Measurements from ENCODE around the gene ATP9B.
A peak's percentile ranks its signal among the peaks of the same experiment; 100 is the strongest.

ATP9B gene

DNA sequence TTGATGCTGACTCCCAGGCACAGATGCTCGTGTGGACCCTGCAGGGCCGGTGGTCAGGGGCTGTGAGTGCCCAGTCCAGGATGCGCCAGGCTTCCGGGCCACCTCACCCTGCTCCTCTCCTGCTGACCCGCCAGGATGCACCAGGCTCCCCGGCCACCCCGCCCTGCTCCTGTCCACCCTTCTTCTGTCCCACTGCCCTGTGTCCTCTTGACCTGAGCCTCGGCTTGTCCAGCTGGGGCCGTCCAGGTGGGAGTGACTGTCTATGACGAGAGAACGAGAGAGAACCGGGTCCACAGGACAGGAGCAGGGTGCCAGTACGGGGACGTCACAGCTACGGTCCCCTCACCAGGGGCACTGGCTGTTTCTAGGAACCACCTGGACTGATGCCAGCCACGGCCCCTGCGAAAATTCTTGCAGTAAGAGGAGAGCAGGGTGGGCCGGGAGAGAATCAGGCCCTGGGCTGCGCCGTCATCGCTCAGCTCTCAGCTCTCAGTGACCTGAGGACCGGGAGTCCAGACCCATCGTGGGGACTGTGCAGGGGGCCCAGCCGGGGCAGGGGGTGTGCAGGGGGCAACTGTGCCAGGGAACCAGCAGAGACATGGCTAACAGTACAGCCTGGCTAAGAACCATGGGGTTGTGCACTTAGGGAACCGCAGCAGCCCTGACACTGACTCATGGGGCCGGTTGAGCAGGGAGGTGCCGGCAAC, 313.6 kb downstream of the ATP9B start:
- no peak for DNase-seq (ENCODE audit: low read depth)

GRCh38 chr18:79383388-79384056, 314.3 kb downstream of the ATP9B start:
- DNase-seq (ENCODE audit: low read depth), result no peak

GRCh38 chr18:79384151-79384807, 315.1 kb downstream of the ATP9B start:
- no peak for DNase-seq (ENCODE audit: low read depth)

DNA sequence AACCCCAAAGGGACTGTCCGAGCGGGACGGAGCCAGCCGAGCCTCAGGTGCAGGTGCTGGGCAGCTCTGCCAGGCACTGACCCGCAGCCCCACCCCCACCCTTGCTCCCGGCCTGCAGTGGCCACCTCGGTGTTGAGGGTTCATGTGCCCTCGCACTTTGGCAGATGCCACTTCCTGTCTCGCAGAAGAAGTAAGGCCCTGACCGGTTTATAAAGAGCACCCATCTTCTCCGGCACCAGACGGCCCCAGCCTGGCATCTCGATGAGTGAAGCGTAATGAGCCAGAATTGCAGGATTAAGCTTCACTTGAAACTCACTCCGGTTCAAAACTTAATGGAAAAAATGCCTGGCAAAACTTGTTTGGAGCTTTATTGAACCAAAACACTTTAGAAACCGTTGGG, 315.6 kb downstream of the ATP9B start:
- DNase-seq (ENCODE audit: low read depth), result no peak

DNA sequence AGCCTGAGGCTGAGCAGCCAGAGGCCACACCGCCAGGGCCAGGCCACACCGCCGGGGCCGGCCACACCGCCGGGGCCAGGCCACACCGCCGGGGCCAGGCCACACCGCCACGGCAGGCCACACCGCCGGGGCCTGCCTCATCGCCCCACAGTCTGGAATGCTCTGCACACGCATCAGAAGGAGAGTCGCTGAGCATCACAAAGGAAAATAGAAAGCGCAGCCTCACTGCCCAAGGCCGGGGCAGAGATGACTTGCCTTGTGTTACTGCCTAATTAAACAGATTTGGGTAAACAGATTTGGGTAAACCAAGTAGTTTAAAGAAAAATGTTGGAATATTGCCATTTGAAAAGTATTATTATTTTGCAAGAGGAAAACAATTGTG, 316.1 kb downstream of the ATP9B start:
- DNase-seq (ENCODE audit: low read depth), result no peak

DNA sequence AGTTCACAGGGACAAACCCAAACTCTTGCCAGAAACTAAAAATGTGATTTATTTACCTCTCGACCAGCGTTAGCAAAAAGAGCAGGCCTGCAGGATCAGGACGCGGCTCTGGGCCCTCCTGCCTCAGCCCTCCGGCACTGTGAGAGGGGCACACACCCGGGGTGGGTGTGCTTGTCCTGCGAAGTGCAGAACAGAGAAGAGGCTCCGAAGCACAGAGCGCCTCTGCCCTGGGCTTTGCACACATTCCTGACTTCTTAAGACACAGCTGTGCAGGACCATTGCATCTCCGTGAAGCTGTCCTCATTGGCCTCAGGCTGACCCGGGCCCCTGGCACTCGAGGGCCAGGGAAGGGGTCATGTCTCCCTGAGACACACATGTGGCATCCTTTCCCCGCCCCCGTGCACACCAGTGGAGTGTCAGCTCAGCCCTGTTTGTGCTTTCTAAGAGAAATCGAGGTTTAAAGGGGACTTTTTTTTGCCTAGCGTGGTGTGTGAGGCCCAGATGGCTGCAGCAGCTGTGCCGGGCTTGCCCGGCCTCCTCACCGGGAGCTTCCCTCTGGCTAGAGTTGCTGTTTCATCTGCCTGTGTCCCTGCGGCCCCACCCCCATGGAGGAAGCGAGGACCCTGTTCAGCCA, 316.6 kb downstream of the ATP9B start:
- DNase-seq (ENCODE audit: low read depth), result no peak

DNA sequence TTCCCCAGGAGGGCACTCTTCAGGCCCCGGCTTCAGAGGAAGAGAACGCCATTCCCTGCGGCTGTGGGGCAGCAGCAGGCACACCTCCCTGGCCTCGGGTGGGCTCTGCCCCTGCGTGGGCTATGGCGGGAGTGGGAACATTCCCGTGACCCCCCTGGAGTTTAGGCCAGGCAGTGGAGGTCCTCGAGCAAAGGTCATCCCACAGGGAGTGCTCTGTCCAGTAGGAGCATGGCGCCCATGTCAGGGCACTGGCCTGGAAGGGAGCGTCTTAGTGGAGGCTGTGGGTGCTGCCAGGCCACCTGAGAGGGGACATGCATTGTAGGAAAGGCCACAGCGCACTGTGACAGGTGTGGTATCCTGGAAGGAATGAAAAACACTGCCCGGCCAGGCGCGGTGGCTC, 317.4 kb downstream of the ATP9B start:
- no peak for DNase-seq (ENCODE audit: low read depth)

DNA sequence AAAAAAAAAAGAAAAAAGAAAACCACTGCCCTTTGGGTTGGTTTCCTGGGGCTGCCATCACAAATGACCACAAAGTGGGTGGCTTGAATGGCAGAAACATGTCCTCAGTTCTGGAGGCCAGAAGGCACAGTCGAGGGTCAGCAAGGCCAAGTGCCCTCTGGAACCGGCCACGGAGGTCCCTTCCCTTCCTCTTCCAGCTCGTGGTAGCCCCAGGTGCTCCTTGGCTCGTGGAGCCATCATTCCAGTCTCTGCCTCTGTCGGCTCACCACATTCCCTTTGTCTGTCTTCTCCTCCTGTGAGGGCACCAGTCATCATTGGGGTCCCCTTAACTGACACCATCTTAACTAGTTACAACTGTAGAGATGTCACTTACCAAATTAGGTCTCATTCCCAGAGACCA, 318.0 kb downstream of the ATP9B start:
- DNase-seq (ENCODE audit: low read depth), result no peak

DNA sequence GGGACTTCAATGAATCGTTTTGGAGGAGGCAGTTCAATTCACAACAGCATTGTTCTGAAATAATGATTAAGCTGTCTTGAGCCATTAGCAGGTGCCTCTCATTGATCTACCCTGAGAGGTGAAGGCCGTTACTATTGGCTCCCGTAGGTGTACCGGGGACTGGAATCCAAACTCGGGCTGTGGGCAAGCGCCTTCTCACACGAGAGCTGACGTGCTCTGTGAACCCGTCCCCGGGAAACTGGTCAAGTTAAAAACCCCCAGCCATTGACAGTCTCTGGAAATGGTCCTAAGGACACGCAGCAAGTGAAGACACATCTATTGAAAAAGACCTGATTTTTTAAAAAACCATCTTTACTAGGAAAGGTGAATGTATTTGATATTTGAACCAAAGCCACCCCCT, 318.4 kb downstream of the ATP9B start:
- no peak for DNase-seq (ENCODE audit: low read depth)

- no peak for DNase-seq (ENCODE audit: low read depth)
Measured at GRCh38 chr18:79388043-79388442, 318.8 kb downstream of the ATP9B start.

DNA sequence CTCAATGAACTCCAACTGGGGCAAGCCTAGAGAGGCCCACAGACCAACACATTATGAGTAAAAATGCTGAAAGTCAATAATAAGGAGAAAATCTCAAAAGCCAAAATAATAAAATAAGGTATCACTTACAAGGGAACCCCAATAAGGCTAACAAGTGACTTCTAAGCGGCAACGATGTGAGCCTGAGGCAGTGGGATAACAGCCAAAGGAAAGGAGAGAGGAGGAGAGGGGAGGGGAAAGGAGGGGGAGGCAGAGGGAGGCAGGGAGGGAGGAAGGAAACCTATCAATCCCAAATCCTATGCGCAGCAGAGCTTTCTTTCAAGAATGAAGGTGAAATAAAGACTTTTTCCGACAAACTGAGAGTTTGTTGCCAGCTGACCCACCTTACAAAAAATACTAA, 320.5 kb downstream of the ATP9B start:
- no peak for DNase-seq (ENCODE audit: low read depth)

DNA sequence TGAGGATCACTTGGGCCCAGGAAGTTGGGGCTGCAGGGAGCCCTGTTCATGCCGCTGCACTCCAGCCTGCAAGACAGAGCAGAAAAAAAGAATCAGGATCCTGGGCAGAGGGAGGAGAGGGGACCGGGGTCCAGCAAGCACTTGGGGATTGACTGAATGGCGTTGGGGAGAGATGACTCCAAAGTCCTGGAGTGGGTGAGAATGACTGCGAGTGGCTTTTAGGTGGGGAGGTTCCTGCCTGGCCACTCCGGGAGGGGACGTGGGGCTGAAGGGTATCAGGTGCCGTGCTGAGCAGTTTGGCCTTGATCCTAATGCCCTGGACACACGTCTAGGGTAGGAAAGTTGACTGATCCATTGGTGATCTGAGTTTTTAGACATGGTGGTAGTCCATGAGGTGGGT, 323.0 kb downstream of the ATP9B start:
- DNase-seq (ENCODE audit: low read depth), result no peak

DNA sequence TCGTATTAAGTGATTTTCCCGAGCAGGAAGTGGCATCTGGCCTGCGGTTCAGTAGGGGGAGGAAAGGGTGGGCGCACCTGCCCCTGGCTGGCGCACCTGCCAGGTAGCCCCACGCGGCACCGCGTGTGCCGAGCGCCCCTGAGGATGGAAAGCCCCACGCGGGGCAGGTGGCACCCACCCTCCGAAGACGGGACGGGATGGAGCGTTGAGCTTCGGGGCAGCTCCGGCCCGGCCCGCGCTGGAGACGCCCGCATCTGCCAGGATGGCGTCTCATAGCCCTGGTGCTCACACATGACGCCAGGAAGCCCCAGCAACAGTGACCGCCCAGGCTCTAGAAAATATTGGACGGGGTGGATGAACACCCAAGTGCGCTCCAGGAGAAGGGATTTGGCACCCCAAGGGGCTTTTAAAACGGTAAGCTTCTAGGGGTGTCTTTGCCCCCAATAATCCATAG, 324.0 kb downstream of the ATP9B start:
- DNase-seq (ENCODE audit: low read depth), result no peak

DNA sequence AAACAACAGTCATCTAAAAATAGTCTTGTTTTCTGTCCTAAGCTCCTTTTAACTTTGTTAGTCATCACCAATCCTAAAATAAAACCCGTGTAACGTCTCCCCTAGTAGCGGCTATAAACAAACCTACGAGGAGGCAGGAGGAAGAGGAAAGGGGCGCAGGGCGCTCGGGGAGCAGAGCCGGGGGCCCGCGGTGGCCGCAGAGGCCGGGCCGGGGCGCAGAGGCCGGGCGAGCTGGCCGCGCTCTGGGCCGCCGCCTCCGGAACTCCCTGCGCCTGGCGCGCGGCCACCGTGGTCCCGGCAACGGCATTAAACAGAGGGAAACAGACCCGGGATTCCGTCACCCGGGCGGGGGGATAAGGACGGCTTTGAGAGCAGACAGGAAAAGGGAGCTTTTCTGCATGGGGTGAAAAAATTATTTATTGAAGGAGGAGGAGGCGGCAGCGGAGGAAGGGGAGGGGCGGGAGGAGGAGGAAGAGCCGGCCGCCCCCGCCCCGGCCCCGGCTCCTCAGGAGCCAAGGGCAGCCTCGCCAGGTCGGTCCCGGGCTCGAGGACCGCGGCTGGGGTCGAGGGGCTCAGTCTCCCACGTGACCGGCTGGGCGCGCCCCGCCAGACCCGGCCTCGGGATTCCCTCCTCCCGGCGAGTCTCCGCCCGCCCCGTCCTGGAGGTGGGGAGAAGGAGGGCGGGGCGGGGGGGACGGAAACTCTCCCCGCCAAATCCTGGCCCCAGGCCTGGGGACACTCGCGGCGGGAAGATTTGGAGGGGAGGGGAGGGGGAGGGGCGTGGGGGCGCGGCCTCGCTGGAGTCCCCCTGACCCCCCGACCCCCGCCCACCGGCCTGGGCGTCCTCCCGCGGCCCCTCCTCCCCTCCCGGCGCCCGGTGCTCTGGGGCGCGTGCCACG, 324.7 kb downstream of the ATP9B start:
- peak; percentile 67 for DNase-seq (ENCODE audit: low read depth)

- no peak for DNase-seq (ENCODE audit: low read depth)
Measured at GRCh38 chr18:79394534-79395307, 325.5 kb downstream of the ATP9B start.

GRCh38 chr18:79395308-79395640, 326.1 kb downstream of the ATP9B start:
- no peak for DNase-seq (ENCODE audit: low read depth)

- DNase-seq (ENCODE audit: low read depth), result no peak
Measured at GRCh38 chr18:79395761-79396404, 326.7 kb downstream of the ATP9B start, which contains the start of gene NFATC1. Gene NFATC1 (plus strand): TSS chr18:79395930. CDS start chr18:79396225, 295 bp downstream.

- no peak for DNase-seq (ENCODE audit: low read depth)
Measured at GRCh38 chr18:79396431-79397246, 327.4 kb downstream of the ATP9B start.

GRCh38 chr18:79397247-79397829, 328.1 kb downstream of the ATP9B start:
- no peak for DNase-seq (ENCODE audit: low read depth)

Measured in fibroblast of the conjunctiva (primary cell).